SKM-1 (cell line): ENCODE data around the gene SRPK1.

Experiments
- DNase-seq: peaks from one replicate; lab custom pipeline; 2025; ENCODE audit not compliant: unreplicated experiment; lab: John Stamatoyannopoulos, UW

SRPK1 gene

DNA sequence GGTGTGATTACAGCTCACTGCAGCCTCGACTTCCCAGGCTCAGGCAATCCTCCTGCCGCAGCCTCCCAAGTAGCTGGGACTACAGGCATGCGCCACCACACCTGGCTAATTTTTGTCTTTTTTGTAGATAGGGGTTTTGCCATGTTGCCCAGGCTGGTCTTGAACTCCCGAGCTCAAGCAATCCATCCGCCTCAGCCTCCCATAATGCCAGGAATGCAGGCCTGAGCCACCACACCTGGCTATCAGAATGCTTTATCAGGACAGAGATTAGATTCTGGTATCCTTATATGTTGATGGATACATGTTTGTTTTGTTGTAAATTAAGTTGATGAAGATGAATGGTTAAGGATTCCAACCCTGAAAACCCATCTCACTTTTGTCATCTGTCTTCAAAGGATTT, 91.6 kb downstream of the SRPK1 start:
- no peak for DNase-seq

GRCh38 chr6:35824552-35825192, 96.2 kb downstream of the SRPK1 start:
- no peak for DNase-seq

- DNase-seq = no peak
These were observed 97.3 kb downstream of the SRPK1 start for GRCh38 chr6:35823601-35824000.

GRCh38 chr6:35817515-35817914, 103.4 kb downstream of the SRPK1 start:
- DNase-seq = no peak

DNA sequence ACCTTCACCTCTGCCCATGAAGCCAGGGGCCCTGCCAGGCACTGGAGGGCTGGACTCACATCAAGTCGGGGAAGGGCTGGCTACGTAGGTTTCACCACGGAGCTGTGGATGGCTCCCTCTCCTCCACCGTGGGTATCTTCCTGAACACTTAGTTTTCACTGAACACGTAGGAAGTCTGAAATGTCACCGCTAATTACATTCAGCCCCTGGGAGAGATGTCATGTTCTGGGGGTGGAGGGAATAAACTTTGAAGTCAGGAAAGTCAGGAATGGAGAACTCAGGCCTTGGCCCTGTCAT, 109.3 kb downstream of the SRPK1 start:
- DNase-seq = no peak

DNA sequence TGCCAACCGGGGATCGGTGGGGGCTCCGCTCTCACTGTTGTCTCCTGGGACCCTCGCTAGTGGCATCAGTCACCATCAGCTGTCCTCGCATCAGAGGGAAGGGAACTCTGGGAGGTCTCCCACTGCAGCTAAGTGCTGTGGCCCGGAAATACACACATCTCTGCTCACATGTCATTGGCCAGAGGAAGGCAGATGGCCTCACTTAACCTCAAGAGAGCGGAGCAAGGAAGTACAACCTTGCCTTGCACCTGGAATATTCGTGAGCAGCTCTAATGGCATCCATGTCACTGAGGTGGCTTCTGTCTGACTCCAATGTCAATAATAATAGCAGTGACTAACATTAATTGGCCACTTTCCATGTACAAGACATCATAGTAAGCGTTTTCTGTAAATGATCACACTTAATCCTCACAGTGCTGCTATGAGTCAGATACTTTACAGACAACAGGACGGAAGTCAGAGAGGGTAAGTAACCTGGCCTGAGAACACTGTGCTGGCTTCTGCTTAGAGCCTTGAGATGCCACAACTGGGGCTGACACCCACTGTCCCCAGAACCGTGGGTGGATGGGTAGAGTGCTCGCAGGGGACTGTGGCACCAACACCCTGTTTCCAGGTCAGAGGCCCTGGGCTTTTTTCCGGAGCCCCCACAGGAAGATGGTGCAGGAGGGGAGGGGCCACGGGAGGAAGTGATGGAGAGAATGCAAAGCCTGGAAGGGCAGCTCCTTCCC, 109.8 kb downstream of the SRPK1 start:
- no peak for DNase-seq

GRCh38 chr6:35809809-35810208, 111.1 kb downstream of the SRPK1 start:
- no peak for DNase-seq

- no peak for DNase-seq
These were observed 112.2 kb downstream of the SRPK1 start for GRCh38 chr6:35808688-35809087.

GRCh38 chr6:35804996-35805736, 115.7 kb downstream of the SRPK1 start, which contains the start of gene LHFPL5:
Gene LHFPL5 (plus strand): TSS chr6:35805352. CDS start chr6:35805671, 319 bp downstream.
- no peak for DNase-seq

GRCh38 chr6:35801148-35801547, 119.8 kb downstream of the SRPK1 start:
- DNase-seq = no peak

DNA sequence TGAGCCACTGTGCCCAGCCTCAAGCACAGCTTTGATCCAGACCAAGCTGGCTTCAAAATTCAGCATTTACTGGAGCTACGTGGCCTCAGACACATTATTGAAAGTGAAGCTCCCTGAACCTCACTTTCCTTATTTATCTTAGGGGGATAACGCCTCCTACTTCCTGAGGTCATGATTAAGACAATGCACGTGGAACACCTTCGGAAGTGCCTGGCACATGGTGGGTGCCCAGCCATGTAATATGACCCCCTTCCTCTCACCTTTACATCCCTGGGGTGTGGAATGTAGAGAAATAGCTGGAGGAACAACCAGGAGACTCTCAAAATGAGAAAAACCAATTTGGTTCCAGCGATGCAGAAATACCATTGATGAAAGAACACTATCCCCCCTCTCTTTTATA, 122.2 kb downstream of the SRPK1 start:
- no peak for DNase-seq

GRCh38 chr6:35797837-35798526, 122.9 kb downstream of the SRPK1 start:
- no peak for DNase-seq

DNA sequence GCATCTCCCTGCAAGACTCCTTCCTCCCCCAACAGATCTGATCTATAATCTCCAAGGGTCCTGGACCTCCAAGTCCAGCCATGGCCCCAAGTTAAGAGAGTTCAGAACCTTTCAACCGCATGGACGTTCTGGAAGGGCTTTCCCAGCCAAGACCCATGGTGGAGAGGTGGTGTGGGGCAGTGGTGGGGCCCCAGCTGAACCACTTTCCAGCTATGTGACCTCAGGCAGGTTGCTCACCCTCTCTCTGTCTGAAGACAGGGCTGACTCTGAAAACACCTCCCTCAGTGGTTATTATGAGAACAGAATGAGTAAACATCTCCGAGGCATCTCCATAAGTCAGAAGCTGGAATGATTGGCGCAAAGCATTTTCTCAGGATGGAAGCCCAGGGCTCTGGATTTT, 124.7 kb downstream of the SRPK1 start:
- no peak for DNase-seq

- DNase-seq = no peak
These were observed 125.3 kb downstream of the SRPK1 start for GRCh38 chr6:35795453-35796071.

GRCh38 chr6:35794536-35795452, 126.1 kb downstream of the SRPK1 start:
- DNase-seq = no peak

DNA sequence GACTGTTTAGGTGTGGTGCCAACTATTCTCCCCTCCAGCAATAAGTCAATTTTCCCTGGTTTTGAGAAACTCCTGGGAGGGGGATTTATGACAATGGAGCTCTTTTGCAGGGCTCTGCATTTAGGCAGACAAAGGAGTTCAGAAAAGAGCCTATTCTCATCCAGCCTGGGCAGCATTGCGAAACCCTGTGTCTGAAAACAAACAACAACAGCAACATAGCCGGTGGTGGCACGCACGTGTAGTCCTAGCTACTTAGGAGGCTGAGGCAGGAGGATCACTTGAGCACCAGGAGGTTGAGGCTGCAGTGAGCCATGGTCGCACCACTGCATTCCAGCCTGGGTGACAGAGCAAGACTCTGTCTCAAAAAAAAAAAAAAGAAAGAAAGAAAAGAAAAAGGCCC, 130.2 kb downstream of the SRPK1 start:
- DNase-seq = no peak

DNA sequence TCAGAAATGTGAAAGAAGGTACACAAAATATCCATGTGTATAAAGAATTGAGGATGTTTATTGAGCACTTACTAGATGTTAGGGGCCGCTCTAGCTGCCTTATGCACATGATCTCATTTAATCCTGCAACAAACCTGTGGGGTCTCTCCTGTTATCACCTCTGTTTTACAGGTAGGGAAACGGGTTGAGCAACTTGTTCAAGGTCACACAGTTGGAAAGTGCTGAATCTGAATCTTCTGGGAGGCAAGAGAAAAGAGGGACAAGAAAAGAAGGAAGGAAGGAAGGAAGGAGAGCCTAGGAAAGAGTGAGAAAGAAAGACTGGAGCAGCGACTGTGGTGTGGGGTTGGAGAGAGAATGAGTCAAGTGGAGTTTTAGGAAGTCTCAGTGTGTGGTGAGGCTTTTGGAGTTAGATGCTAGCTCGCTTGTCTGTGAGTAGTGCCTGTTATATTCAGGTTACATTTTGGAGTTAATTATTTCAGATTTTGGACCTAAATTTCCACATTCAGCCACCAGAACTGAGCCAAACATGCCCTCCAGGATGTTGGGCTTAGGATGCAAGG, 132.4 kb downstream of the SRPK1 start:
- no peak for DNase-seq

DNA sequence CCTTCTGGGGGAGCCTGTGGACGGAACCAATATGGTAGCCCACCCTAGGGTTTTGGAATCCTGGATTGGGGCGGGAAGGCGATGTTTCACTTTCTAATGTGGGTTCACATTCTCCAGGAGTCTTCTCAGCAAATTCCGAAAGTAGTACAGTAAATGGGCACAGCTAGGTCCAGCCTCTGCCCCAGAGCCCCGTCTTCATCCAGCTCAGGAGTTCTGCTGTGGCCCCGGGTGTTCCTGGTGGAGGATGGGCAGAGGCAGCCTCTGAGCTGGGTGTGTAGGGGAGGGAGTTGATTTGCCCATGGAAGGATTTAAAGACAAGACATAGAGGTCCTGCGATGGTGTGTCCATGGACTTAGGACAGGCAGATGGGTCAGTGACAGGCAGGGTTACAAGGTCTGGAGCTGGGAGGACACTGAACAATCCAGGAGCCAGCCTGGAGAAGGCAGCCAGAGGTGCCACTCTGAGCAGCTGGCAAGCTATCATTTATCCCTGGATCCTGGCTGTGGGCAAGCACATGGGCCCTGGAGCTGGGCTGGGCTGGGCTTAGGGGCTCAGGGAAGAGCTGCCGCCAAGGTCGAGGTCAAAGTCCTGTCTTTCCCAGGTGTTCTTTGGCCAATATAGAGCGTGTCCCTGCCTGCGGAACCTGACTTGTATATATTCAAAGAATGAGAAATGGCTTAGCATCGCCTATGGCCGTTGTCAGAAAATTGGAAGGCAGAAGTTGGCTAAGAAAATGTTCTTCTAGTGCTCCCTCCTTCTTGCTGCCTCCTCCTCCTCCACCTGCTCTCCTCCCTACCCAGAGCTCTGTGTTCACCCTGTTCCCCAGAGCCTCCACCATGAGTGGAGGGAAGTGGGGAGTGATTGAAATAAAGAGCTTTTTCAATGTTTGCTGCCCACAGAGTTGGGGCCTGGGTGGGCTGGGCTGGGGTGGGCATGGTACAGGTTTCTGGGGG, 133.4 kb downstream of the SRPK1 start:
- no peak for DNase-seq

DNA sequence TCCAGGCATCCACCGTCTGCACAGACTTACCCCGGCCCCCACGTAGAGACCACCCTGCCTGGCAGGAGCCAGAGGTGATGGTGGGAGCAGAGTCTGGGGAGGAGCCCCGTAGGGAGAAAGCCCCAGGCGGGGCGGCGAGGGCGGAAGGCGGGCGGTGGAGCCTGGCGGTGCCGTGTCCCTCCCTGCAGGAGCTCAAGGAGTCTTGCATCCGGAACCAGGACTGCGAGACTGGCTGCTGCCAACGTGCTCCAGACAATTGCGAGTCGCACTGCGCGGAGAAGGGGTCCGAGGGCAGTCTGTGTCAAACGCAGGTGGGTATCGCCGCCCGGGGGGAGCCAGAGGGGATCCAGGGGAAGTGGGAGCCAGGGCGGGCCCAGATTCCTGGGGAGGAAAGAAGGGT, 134.1 kb downstream of the SRPK1 start:
- DNase-seq = no peak
